Measurements from ENCODE around the gene FBXO31.

FBXO31 gene

DNA sequence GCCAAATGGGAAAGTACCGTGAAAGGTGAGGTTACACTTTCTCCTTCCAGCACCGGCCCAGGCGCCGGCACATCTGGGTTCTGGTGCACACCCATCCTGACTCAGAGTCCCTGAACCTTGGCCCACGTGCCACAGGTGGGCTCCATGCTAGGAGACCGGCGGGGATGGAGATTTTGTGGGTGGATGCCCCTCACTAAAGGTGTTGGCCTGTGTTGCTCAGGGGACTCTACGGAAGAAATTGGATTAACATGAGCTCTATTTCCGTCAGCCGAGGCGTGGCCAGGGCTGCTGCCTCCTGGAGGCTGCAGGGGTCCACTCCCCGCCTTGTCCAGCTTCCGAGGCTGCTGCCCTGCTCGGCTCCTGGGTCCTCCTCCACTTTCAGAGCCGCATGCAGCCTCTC is 30.8 kb downstream of the FBXO31 start:
- Histone ChIP-seq H3K4me1 (ENCODE audit: insufficient read depth, low read length, severe bottlenecking) (no peaks in the 10 kb centered on the region), H4K20me1 (ENCODE audit: insufficient read depth, low read length) (no peaks in the 10 kb centered on the region), H3F3A (ENCODE audit: insufficient read depth, low read length) (no peaks in the 10 kb centered on the region), H3K79me2 (ENCODE audit: insufficient read depth, low read length) (no peaks in the 10 kb centered on the region), H2AFZ (ENCODE audit: low read length) (no peak overlapping the region), H3K36me3 (ENCODE audit: insufficient read depth, low read length) (peaks cover 9% of the 10 kb centered on the region; the same call in 1 of the 2 replicates), H3K9ac (ENCODE audit: low read length) (no peak overlapping the region), H3K27me3 (ENCODE audit: insufficient read depth, low read length) (no peaks in the 10 kb centered on the region), H3K9me2 (ENCODE audit: low read depth, low read length) (no peaks in the 10 kb centered on the region), H3K4me2 (ENCODE audit: low read length) (no peak overlapping the region), H3K9me3 (ENCODE audit: low read length) (no peaks in the 10 kb centered on the region), H3K4me3 (ENCODE audit: low read depth, low read length, poor library complexity, severe bottlenecking) (no peak overlapping the region), H3K27ac (ENCODE audit: low read depth, low read length, poor library complexity, severe bottlenecking) (no peak overlapping the region)
- TF ChIP-seq, protein P1, sequence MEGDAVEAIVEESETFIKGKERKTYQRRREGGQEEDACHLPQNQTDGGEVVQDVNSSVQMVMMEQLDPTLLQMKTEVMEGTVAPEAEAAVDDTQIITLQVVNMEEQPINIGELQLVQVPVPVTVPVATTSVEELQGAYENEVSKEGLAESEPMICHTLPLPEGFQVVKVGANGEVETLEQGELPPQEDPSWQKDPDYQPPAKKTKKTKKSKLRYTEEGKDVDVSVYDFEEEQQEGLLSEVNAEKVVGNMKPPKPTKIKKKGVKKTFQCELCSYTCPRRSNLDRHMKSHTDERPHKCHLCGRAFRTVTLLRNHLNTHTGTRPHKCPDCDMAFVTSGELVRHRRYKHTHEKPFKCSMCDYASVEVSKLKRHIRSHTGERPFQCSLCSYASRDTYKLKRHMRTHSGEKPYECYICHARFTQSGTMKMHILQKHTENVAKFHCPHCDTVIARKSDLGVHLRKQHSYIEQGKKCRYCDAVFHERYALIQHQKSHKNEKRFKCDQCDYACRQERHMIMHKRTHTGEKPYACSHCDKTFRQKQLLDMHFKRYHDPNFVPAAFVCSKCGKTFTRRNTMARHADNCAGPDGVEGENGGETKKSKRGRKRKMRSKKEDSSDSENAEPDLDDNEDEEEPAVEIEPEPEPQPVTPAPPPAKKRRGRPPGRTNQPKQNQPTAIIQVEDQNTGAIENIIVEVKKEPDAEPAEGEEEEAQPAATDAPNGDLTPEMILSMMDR (IDR thresholded peaks at IDR 0.05; ENCODE audit: low read length), result no peak
- no peak for TF ChIP-seq EZH2 (IDR thresholded peaks at IDR 0.05; ENCODE audit: borderline replicate concordance, low read length)

DNA sequence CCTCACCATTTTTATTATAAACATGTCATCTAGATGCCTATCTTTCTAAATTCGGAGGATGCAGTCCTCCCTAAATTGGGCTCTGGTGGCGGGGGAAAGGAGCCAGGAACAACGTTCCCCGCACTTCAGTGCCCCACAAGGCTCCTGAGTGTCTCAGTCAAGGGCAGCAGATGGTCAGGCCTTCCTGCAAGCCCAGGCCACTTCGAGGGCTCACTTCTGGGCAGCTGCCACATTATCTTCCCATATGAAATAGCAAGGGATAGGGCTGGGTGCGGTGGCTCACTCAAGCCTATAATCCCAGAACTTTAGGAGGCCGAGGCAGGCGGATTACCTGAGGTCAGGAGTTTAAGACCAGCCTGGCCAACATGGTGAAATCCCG is 32.3 kb downstream of the FBXO31 start:
- Histone ChIP-seq H2AFZ (ENCODE audit: low read length) (no peak overlapping the region), H3K9me3 (ENCODE audit: low read length) (no peaks in the 10 kb centered on the region), H3F3A (ENCODE audit: insufficient read depth, low read length) (no peaks in the 10 kb centered on the region), H3K9ac (ENCODE audit: low read length) (no peak overlapping the region), H3K4me2 (ENCODE audit: low read length) (no peak overlapping the region), H3K27me3 (ENCODE audit: insufficient read depth, low read length) (no peaks in the 10 kb centered on the region), H3K27ac (ENCODE audit: low read depth, low read length, poor library complexity, severe bottlenecking) (no peak overlapping the region), H3K79me2 (ENCODE audit: insufficient read depth, low read length) (no peaks in the 10 kb centered on the region), H3K9me2 (ENCODE audit: low read depth, low read length) (no peaks in the 10 kb centered on the region), H3K4me3 (ENCODE audit: low read depth, low read length, poor library complexity, severe bottlenecking) (no peak overlapping the region), H3K36me3 (ENCODE audit: insufficient read depth, low read length) (peaks cover 10% of the 10 kb centered on the region; the same call in 1 of the 2 replicates), H4K20me1 (ENCODE audit: insufficient read depth, low read length) (no peaks in the 10 kb centered on the region), H3K4me1 (ENCODE audit: insufficient read depth, low read length, severe bottlenecking) (no peaks in the 10 kb centered on the region)
- TF ChIP-seq, protein P1 (IDR thresholded peaks at IDR 0.05; ENCODE audit: low read length), result no peak
- TF ChIP-seq EZH2 (IDR thresholded peaks at IDR 0.05; ENCODE audit: borderline replicate concordance, low read length), result no peak

GRCh38 chr16:87350681-87351319 is 32.8 kb downstream of the FBXO31 start:
- H4K20me1 ChIP-seq (ENCODE audit: insufficient read depth, low read length), result no peaks in the 10 kb centered on the region
- no peak overlapping the region for H3K4me3 ChIP-seq (ENCODE audit: low read depth, low read length, poor library complexity, severe bottlenecking)
- no peak overlapping the region for H3K27ac ChIP-seq (ENCODE audit: low read depth, low read length, poor library complexity, severe bottlenecking)
- H3K4me1 ChIP-seq (ENCODE audit: insufficient read depth, low read length, severe bottlenecking), result no peaks in the 10 kb centered on the region
- no peaks in the 10 kb centered on the region for H3K79me2 ChIP-seq (ENCODE audit: insufficient read depth, low read length)
- no peak overlapping the region for H2AFZ ChIP-seq (ENCODE audit: low read length)
- no peak overlapping the region for H3K9ac ChIP-seq (ENCODE audit: low read length)
- H3K4me2 ChIP-seq (ENCODE audit: low read length), result no peak overlapping the region
- no peaks in the 10 kb centered on the region for H3K9me3 ChIP-seq (ENCODE audit: low read length)
- H3K36me3 ChIP-seq (ENCODE audit: insufficient read depth, low read length), result peaks cover 15% of the 10 kb centered on the region; the same call in 1 of the 2 replicates
- no peaks in the 10 kb centered on the region for H3F3A ChIP-seq (ENCODE audit: insufficient read depth, low read length)
- no peak for TF ChIP-seq EZH2 (IDR thresholded peaks at IDR 0.05; ENCODE audit: borderline replicate concordance, low read length)
- TF ChIP-seq, protein P1 (IDR thresholded peaks at IDR 0.05; ENCODE audit: low read length), result no peak
- H3K9me2 ChIP-seq (ENCODE audit: low read depth, low read length), result no peaks in the 10 kb centered on the region
- H3K27me3 ChIP-seq (ENCODE audit: insufficient read depth, low read length), result no peaks in the 10 kb centered on the region
